GM18867 (cell line): Measurements from ENCODE around the gene IMPG1.

Experiments used
- ATAC-seq: cut with Tn5 transposase; IDR thresholded peaks from one replicate; pipeline ENCODE4 v1.9.1; 2021; ENCODE audit warnings: mild to moderate bottlenecking, moderate library complexity; ENCODE audit not compliant: unreplicated experiment

IMPG1 gene

DNA sequence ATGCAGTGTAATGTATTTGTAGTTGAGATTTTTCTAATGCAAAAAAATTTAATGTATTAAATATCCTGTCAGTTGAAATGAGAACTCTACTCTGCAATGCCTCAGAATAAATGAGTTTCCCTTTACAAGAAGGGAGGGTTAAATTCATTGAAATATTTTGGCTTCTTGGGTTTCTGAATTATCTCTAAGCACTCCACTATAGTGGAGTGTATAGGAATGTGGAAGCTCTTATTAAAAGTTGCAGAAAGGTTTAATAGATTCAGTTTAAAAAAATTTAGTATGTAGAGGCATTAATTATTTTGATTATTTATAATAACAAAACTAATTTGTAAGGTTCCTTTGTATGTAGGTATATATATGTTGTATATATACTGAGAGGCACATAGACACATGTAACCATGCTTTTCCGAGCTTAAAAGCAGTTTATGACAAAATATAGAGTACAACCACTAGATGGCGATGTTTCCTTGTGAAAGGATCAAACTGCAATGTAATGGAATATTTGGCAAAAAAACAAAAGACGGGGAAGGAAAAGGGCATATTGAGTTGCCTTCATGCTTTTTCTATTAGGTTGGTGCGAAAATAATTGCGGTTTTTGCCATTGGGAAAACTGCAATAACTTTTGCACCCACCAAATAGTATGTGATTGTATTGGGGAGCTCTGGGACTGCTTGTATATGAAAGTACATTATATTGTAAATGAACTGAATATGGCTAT is 179.2 kb downstream of the IMPG1 start:
- ATAC-seq: peak; percentile 76

DNA sequence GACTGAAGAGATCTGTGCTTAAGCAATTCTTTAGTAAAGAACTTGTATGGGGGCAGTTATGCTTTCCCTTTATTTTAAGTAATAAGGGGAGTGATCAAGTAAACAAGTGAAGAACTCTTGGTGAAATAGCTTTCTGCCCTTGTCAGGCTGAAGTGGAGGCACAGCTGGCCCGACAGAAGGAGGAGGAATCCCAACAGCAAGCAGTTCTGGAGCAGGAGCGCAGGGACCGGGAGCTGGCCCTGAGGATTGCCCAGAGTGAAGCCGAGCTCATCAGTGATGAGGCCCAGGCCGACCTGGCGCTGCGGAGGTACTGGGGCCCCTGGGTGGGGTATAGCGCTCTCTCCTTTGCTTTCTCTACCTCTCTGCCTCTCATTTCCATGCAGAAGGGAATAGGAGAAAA is 180.1 kb downstream of the IMPG1 start:
- no peak for ATAC-seq

DNA sequence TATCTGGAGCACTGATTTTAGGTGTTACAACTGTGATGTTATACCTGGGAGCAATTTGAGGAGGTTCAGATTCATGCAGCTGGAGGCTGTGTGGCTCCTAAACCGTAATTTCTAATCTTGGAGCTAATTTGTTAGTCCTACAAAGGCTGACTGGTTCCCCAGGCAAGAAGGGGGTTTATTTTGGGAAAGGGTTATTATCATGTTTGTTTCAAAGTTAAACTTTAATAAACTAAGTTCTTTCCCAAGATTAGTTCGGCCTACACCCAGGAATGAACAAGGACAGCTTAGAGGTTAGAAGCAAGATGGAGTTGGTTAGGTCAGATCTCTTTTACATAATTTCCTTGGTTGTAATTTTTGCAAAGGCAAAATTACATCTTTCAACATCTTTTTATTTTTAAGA is 187.6 kb downstream of the IMPG1 start:
- no peak for ATAC-seq

DNA sequence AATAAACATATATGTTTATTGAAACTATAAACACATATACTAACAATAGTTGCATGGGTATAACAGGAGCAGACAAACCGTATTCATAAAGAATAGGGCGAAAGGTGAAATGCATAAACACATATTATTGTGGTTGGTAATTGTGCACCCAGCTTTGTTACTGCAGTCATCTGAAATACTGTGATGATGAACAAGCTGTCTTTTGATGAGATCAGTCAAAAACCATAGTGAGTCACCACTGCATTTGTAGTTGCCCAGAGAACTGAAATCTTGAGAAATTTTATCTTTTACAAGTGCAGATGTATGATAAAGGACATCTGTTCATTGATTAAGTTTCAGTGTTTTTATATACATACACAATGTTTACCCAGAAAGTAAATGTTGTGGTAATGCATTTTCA is 189.7 kb downstream of the IMPG1 start:
- no peak for ATAC-seq

DNA sequence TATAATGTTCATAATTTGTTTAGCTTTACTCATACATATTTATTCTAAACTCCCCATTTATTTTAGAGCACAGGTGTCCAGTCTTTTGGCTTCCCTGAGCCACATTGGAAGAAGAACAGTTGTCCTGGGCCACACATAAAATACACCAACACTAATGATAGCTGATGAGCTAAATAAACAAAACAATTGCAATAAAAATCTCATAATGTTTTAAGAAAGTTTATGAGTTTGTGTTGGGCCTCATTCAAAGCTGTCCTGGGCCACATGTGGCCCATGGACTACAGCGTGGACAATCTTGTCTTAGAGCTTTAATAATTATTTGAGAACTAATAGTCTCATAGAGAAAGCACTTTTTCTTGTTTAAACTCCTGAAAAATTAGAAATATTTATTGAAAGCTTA is 192.2 kb downstream of the IMPG1 start:
- ATAC-seq: no peak

DNA sequence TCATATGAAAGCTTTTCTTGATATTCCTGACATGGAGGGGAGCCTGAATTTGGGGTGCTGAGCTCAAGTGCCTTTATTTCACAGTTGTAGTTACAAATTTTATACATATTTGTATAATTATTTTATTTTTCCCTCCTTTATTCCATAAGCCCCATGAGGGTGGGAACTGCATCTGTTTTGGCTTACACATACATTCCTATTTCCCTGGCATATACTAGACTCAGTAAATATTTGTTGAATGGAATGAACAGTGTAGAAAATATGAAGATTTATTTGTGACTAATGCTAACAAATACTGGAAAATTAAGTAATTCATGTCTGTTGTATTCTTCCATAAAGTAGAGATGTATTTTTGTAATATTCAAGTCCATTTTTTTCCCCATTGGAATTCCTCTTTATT is 196.3 kb downstream of the IMPG1 start:
- ATAC-seq: no peak

DNA sequence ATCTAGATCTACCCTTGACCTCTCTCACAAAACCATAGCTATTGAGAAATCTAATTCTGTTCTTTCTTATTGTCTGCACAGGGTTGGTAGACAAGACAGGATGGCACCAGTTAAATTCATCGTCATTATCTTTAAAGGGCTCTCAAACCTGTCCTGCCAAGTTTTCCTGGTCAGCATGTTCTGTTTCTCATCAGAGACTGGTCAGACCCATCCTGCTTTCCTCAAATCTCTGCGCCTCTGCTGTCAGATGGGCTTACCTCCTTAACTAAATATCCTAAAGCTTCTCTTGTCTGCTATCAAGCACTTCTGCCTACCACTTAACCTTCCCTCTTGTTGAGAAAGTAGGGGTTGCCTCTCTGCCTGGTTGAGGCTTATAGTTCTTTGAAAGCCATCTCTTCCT is 198.2 kb downstream of the IMPG1 start:
- no peak for ATAC-seq
